GM23338 (cell line): ENCODE measurements around the gene FAM170A. TPM values are rescaled to one million over a fixed set of nuclear protein-coding genes. Genes with fewer than 3 reads are reported as not detected.

Experiments used
- ATAC-seq: fragments of 200-7000 bp; cut with Tn5 transposase; 3 replicates; pipeline ENCODE4 v1.9.1; 2020
- DNase-seq: peaks from one replicate; pipeline ENCODE4 v3.0.0-alpha.2; 2015; ENCODE audit warnings: low spot score
- H2AFZ ChIP-seq: fragments of 200-600 bp; sonication (generic); 2 replicates; pipeline ENCODE4 v1.8.0; 2016; ENCODE audit warnings: antibody characterized with exemption, mild to moderate bottlenecking, moderate library complexity
- H3F3A ChIP-seq: fragments of 200-600 bp; sonication (generic); replicated peaks from 2 replicates; pipeline ENCODE4 v1.8.0; 2017; ENCODE audit warnings: antibody characterized with exemption, mixed run types, low read depth
- H3K27ac ChIP-seq: fragments of 200-600 bp; sonication (generic); 2 replicates; pipeline ENCODE4 v1.6.1; 2016; ENCODE audit warnings: low read depth
- H3K27me3 ChIP-seq: fragments of 200-600 bp; sonication (generic); 2 replicates; pipeline ENCODE4 v1.8.0; 2016; ENCODE audit warnings: mild to moderate bottlenecking, mixed run types, moderate library complexity; ENCODE audit not compliant: insufficient read depth
- H3K36me3 ChIP-seq: fragments of 200-600 bp; sonication (generic); 2 replicates; pipeline ENCODE4 v1.8.0; 2016; ENCODE audit warnings: mild to moderate bottlenecking; ENCODE audit not compliant: insufficient read depth
- H3K4me1 ChIP-seq: fragments of 200-600 bp; sonication (generic); 2 replicates; pipeline ENCODE4 v1.8.0; 2016; ENCODE audit warnings: mild to moderate bottlenecking, moderate library complexity; ENCODE audit not compliant: insufficient read depth
- H3K4me2 ChIP-seq: fragments of 200-600 bp; sonication (generic); 2 replicates; pipeline ENCODE4 v1.7.1; 2017; ENCODE audit warnings: mixed run types
- H3K4me3 ChIP-seq: fragments of 200-600 bp; sonication (generic); 2 replicates; pipeline ENCODE4 v1.6.1; 2016; ENCODE audit warnings: mixed run types
- H3K79me2 ChIP-seq: fragments of 200-600 bp; sonication (generic); replicated peaks from 2 replicates; pipeline ENCODE4 v1.8.0; 2017; ENCODE audit warnings: mild to moderate bottlenecking; ENCODE audit not compliant: insufficient read depth
- H3K9me2 ChIP-seq: fragments of 200-600 bp; sonication (generic); 2 replicates; pipeline ENCODE4 v1.8.0; 2017; ENCODE audit not compliant: insufficient read depth
- H4K20me1 ChIP-seq: fragments of 200-600 bp; sonication (generic); replicated peaks from 2 replicates; pipeline ENCODE4 v1.8.0; 2017; ENCODE audit warnings: mild to moderate bottlenecking; ENCODE audit not compliant: insufficient read depth
- H3K27ac Mint-ChIP-seq: 2 replicates; pipeline ENCODE4 v1.8.0; 2020; ENCODE audit warnings: inconsistent platforms, mild to moderate bottlenecking, moderate library complexity, mixed read lengths
- H3K27me3 Mint-ChIP-seq: 3 replicates; pipeline ENCODE4 v1.8.0; 2022; ENCODE audit warnings: low read depth, mild to moderate bottlenecking, moderate library complexity, mixed read lengths, inconsistent platforms; ENCODE audit not compliant: insufficient read depth, poor library complexity
- H3K36me3 Mint-ChIP-seq: 3 replicates; pipeline ENCODE4 v1.8.0; 2021; ENCODE audit warnings: low read depth, mild to moderate bottlenecking, inconsistent platforms, moderate library complexity, mixed read lengths
- H3K4me1 Mint-ChIP-seq: 3 replicates; pipeline ENCODE4 v1.8.0; 2020; ENCODE audit warnings: mild to moderate bottlenecking, inconsistent platforms, mixed read lengths
- H3K4me3 Mint-ChIP-seq: 3 replicates; pipeline ENCODE4 v1.8.0; 2021; ENCODE audit warnings: moderate library complexity, mild to moderate bottlenecking, inconsistent platforms, mixed read lengths
- H3K9me3 Mint-ChIP-seq: 3 replicates; pipeline ENCODE4 v1.8.0; 2020; ENCODE audit warnings: moderate library complexity, mild to moderate bottlenecking, inconsistent platforms, mixed read lengths
- CREB1 ChIP-seq: fragments of 250-450 bp; sonication (Bioruptor Pico); IDR thresholded peaks from 2 replicates; pipeline ENCODE4 v1.5.0; 2020; ENCODE audit warnings: low read depth, mild to moderate bottlenecking, moderate library complexity
- EZH2 ChIP-seq: fragments of 200-600 bp; sonication (generic); IDR thresholded peaks from one replicate; pipeline ENCODE4 v1.8.0; 2017; ENCODE audit warnings: antibody characterized with exemption, mild to moderate bottlenecking, low read depth; ENCODE audit not compliant: unreplicated experiment
- EZH2phosphoT487 ChIP-seq: fragments of 200-600 bp; sonication (generic); IDR thresholded peaks from one replicate; pipeline ENCODE4 v1.8.1; 2018; ENCODE audit warnings: antibody characterized with exemption; ENCODE audit not compliant: unreplicated experiment
- JUNB ChIP-seq: IDR thresholded peaks from one replicate; pipeline ENCODE4 v1.6.1; 2016; ENCODE audit warnings: antibody characterized with exemption; ENCODE audit not compliant: unreplicated experiment
- NANOG ChIP-seq: IDR thresholded peaks from 2 replicates; pipeline ENCODE4 v1.6.1; 2016; ENCODE audit warnings: antibody characterized with exemption, borderline replicate concordance
- POLR2AphosphoS5 ChIP-seq: IDR thresholded peaks from 2 replicates; pipeline ENCODE4 v1.6.1; 2016; ENCODE audit warnings: antibody characterized with exemption, low read depth
- STAT1 ChIP-seq: IDR thresholded peaks from one replicate; pipeline ENCODE4 v1.6.1; 2016; ENCODE audit warnings: antibody characterized with exemption; ENCODE audit not compliant: unreplicated experiment
- ZNF114 ChIP-seq: fragments of 250-450 bp; sonication (Bioruptor Pico); IDR thresholded peaks from 2 replicates; pipeline ENCODE4 v1.5.0; 2020; ENCODE audit warnings: mild to moderate bottlenecking, moderate library complexity
- ZNF331 ChIP-seq: fragments of 250-450 bp; sonication (Bioruptor Pico); IDR thresholded peaks from 2 replicates; pipeline ENCODE4 v1.5.0; 2020; ENCODE audit warnings: low read depth, mild to moderate bottlenecking, moderate library complexity
- polyA plus RNA-seq: library from polyadenylated mRNA; unstranded; fragments of >200 nt; fragmentation: Nextera tagmentation; extraction: Ambion mirVana; gene quantifications from 2 replicates; pipeline ENCODE4 v1.2.1, GENCODE V29; 2016
- total RNA-seq: library from RNA; depleted of rRNA; stranded (reverse); fragments of >200 nt; shearing (Covaris generic); gene quantifications from 2 replicates; pipeline ENCODE4 v1.2.3, GENCODE V29; 2014
- TF ChIP-seq, protein P1 (sequence below): fragments of 250-450 bp; sonication (Bioruptor Pico); IDR thresholded peaks from 2 replicates; pipeline ENCODE4 v1.5.0; 2020; ENCODE audit warnings: mild to moderate bottlenecking, moderate library complexity
- TF ChIP-seq, protein P2 (sequence below): IDR thresholded peaks from 2 replicates; pipeline ENCODE4 v1.6.1; 2016; ENCODE audit warnings: antibody characterized with exemption
- TF ChIP-seq, protein P3 (sequence below), 2 experiments: fragments of 200-600 bp in 1 of 2; sonication (generic) in 1 of 2; conservative IDR thresholded peaks; 2 replicates each; pipeline versions ENCODE4 v1.5.1 to v1.6.1; 2016 to 2017; ENCODE audit warnings: antibody characterized with exemption in 2 of 2, low read depth in 2 of 2, mild to moderate bottlenecking in 2 of 2, moderate library complexity in 1 of 2
- TF ChIP-seq, protein P4 (sequence below): IDR thresholded peaks from one replicate; pipeline ENCODE4 v1.6.1; 2018; ENCODE audit warnings: antibody characterized with exemption; ENCODE audit not compliant: unreplicated experiment

The FAM170A gene
- total and polyA plus RNA-seq, 2 experiments from 2014 or later: not detected

DNA sequence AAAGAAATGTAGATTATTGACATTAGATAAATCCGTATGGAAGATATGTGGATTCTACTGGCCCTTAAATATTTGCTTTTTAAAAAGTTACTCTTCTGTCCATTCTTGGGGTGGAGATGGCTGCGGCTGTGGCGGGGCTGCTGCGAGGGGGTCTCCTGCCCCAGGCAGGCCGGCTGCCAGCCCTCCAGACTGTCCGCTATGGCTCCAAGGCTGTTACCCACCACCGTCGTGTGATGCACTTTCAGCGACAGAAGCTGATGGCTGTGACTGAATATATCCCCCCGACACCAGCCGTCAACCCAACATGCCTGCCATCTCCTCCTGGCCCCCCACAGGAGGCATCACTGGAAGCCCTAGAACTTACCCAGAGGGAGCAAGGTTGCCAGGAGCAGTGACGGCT, 50.7 kb downstream of the FAM170A start:
- Histone ChIP-seq H3K4me3 (no peak overlapping the region), H3K27ac (no peak overlapping the region), H3K4me1 (no peaks in the 10 kb centered on the region), H3K27me3 (no peaks in the 10 kb centered on the region), H3K4me2 (no peak overlapping the region), H3K79me2 (no peaks in the 10 kb centered on the region), H4K20me1 (no peaks in the 10 kb centered on the region), H3K36me3 (no peaks in the 10 kb centered on the region), H2AFZ (no peak overlapping the region), H3K9me2 (no peaks in the 10 kb centered on the region), H3F3A (no peaks in the 10 kb centered on the region)
- no peaks in the 10 kb centered on the region for H3K27me3 Mint-ChIP-seq
- no peak overlapping the region for H3K27ac Mint-ChIP-seq
- H3K4me1 Mint-ChIP-seq: peaks cover 6% of the 10 kb centered on the region; the same call in 2 of the 3 replicates
- ATAC-seq (no peak), DNase-seq (no peak)
- H3K9me3 Mint-ChIP-seq: peaks cover 3% of the 10 kb centered on the region; the same call in 1 of the 3 replicates
- no peak for TF ChIP-seq JUNB
- no peak for TF ChIP-seq ZNF114 (CRISPR knock-in tag)
- TF ChIP-seq ZNF331 (CRISPR knock-in tag): no peak
- TF ChIP-seq EZH2phosphoT487: no peak
- TF ChIP-seq, protein P1, sequence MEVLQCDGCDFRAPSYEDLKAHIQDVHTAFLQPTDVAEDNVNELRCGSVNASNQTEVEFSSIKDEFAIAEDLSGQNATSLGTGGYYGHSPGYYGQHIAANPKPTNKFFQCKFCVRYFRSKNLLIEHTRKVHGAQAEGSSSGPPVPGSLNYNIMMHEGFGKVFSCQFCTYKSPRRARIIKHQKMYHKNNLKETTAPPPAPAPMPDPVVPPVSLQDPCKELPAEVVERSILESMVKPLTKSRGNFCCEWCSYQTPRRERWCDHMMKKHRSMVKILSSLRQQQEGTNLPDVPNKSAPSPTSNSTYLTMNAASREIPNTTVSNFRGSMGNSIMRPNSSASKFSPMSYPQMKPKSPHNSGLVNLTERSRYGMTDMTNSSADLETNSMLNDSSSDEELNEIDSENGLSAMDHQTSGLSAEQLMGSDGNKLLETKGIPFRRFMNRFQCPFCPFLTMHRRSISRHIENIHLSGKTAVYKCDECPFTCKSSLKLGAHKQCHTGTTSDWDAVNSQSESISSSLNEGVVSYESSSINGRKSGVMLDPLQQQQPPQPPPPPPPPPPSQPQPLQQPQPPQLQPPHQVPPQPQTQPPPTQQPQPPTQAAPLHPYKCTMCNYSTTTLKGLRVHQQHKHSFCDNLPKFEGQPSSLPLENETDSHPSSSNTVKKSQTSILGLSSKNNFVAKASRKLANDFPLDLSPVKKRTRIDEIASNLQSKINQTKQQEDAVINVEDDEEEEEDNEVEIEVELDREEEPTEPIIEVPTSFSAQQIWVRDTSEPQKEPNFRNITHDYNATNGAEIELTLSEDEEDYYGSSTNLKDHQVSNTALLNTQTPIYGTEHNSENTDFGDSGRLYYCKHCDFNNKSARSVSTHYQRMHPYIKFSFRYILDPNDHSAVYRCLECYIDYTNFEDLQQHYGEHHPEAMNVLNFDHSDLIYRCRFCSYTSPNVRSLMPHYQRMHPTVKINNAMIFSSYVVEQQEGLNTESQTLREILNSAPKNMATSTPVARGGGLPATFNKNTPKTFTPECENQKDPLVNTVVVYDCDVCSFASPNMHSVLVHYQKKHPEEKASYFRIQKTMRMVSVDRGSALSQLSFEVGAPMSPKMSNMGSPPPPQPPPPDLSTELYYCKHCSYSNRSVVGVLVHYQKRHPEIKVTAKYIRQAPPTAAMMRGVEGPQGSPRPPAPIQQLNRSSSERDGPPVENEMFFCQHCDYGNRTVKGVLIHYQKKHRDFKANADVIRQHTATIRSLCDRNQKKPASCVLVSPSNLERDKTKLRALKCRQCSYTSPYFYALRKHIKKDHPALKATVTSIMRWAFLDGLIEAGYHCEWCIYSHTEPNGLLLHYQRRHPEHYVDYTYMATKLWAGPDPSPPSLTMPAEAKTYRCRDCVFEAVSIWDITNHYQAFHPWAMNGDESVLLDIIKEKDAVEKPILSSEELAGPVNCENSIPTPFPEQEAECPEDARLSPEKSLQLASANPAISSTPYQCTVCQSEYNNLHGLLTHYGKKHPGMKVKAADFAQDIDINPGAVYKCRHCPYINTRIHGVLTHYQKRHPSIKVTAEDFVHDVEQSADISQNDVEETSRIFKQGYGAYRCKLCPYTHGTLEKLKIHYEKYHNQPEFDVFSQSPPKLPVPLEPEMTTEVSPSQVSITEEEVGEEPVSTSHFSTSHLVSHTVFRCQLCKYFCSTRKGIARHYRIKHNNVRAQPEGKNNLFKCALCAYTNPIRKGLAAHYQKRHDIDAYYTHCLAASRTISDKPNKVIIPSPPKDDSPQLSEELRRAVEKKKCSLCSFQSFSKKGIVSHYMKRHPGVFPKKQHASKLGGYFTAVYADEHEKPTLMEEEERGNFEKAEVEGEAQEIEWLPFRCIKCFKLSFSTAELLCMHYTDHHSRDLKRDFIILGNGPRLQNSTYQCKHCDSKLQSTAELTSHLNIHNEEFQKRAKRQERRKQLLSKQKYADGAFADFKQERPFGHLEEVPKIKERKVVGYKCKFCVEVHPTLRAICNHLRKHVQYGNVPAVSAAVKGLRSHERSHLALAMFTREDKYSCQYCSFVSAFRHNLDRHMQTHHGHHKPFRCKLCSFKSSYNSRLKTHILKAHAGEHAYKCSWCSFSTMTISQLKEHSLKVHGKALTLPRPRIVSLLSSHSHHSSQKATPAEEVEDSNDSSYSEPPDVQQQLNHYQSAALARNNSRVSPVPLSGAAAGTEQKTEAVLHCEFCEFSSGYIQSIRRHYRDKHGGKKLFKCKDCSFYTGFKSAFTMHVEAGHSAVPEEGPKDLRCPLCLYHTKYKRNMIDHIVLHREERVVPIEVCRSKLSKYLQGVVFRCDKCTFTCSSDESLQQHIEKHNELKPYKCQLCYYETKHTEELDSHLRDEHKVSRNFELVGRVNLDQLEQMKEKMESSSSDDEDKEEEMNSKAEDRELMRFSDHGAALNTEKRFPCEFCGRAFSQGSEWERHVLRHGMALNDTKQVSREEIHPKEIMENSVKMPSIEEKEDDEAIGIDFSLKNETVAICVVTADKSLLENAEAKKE (CRISPR knock-in tag): no peak
- TF ChIP-seq, protein P2, sequence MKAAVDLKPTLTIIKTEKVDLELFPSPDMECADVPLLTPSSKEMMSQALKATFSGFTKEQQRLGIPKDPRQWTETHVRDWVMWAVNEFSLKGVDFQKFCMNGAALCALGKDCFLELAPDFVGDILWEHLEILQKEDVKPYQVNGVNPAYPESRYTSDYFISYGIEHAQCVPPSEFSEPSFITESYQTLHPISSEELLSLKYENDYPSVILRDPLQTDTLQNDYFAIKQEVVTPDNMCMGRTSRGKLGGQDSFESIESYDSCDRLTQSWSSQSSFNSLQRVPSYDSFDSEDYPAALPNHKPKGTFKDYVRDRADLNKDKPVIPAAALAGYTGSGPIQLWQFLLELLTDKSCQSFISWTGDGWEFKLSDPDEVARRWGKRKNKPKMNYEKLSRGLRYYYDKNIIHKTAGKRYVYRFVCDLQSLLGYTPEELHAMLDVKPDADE: no peak
- TF ChIP-seq STAT1: no peak
- TF ChIP-seq NANOG: no peak
- no peak for TF ChIP-seq POLR2AphosphoS5
- TF ChIP-seq EZH2: no peak
- TF ChIP-seq, protein P3, sequence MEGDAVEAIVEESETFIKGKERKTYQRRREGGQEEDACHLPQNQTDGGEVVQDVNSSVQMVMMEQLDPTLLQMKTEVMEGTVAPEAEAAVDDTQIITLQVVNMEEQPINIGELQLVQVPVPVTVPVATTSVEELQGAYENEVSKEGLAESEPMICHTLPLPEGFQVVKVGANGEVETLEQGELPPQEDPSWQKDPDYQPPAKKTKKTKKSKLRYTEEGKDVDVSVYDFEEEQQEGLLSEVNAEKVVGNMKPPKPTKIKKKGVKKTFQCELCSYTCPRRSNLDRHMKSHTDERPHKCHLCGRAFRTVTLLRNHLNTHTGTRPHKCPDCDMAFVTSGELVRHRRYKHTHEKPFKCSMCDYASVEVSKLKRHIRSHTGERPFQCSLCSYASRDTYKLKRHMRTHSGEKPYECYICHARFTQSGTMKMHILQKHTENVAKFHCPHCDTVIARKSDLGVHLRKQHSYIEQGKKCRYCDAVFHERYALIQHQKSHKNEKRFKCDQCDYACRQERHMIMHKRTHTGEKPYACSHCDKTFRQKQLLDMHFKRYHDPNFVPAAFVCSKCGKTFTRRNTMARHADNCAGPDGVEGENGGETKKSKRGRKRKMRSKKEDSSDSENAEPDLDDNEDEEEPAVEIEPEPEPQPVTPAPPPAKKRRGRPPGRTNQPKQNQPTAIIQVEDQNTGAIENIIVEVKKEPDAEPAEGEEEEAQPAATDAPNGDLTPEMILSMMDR (conservative IDR thresholded peaks at IDR 0.05; ENCODE audit: low read depth in 2 of 2): no peak
- TF ChIP-seq, protein P4, sequence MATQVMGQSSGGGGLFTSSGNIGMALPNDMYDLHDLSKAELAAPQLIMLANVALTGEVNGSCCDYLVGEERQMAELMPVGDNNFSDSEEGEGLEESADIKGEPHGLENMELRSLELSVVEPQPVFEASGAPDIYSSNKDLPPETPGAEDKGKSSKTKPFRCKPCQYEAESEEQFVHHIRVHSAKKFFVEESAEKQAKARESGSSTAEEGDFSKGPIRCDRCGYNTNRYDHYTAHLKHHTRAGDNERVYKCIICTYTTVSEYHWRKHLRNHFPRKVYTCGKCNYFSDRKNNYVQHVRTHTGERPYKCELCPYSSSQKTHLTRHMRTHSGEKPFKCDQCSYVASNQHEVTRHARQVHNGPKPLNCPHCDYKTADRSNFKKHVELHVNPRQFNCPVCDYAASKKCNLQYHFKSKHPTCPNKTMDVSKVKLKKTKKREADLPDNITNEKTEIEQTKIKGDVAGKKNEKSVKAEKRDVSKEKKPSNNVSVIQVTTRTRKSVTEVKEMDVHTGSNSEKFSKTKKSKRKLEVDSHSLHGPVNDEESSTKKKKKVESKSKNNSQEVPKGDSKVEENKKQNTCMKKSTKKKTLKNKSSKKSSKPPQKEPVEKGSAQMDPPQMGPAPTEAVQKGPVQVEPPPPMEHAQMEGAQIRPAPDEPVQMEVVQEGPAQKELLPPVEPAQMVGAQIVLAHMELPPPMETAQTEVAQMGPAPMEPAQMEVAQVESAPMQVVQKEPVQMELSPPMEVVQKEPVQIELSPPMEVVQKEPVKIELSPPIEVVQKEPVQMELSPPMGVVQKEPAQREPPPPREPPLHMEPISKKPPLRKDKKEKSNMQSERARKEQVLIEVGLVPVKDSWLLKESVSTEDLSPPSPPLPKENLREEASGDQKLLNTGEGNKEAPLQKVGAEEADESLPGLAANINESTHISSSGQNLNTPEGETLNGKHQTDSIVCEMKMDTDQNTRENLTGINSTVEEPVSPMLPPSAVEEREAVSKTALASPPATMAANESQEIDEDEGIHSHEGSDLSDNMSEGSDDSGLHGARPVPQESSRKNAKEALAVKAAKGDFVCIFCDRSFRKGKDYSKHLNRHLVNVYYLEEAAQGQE: no peak
- TF ChIP-seq CREB1 (CRISPR knock-in tag): no peak
- 0 out of 3 replicates have a peak, but pooled peaks cover 2% of the 10 kb centered on the region for H3K36me3 Mint-ChIP-seq
- no peak overlapping the region for H3K4me3 Mint-ChIP-seq
